Measurements from ENCODE around the gene HPCAL1.

Gene HPCAL1

DNA sequence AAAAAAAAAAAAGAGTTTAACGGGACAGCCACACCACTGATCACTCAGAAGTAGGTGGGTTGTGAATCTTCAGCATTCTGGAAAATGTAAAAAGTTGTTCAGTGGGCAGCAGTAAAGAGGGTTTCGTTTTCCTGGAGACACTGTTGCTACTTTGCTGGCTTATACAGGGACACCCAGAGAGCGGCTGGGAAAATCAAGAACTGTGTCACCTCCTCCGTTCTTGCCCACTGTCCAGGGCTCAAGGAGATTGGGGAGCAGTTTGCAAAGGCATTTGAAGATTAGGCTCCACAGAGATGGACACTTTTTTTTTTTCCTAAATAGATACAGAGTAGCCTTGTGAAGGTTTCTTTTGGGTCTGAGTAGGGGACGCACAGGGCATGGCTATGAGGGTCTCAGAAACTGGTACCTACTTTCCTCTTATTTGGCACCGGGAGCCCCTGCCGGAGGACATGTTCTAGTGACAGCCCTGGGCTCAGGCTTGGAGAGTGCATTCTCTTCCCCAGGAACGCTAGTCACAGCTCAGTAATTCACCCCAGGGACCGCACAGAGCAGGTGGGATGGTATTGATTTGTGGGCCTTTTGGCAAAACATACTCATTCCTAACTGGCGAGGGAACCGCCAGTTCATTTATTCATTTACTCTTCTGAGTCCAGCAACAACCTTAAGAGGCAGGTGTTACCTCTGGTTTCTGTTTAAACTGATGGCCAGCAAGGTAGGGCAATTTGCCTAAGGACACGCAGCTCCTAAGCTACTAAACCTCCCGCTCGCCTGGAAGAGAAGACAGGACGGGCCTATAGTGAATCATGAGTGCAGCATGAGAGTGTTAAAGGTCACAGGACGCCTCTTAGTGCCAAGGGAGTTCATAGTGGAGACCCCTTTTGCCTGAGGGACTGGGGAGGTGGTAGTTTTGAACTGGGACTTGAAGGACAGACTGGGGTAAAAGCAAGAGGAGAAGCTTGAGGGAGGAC lies 53.1 kb downstream of the HPCAL1 start:
- Mint-ChIP-seq H3K27me3 (no peaks in the 10 kb centered on the region), H3K4me1 (peaks cover 35 to 56% of the 10 kb centered on the region in 2 donors), H3K4me3 (no peak overlapping the region)

DNA sequence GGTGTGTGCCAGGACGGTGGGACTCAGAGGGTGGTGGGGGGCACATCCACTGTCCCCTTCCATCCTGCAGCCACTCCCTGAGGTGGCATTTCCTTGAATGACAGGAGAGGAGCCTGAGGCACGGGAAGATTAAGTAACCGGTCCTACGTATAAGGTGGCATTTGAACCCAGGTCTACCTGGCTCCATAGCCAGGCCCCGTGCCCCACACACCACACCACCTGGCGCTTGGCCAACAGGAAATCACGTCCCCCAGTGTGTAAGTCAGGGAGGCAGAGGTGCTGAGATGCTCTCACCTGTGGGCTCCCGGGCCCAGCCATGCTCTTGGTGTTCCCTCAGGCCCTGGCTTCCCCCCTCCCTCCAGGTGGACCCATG lies 53.7 kb downstream of the HPCAL1 start:
- H3K4me3 Mint-ChIP-seq: no peak overlapping the region
- DNase-seq (no peak), ATAC-seq (replicated peaks) (no peak)
- no peaks in the 10 kb centered on the region for H3K27me3 Mint-ChIP-seq
- H3K9me3 Mint-ChIP-seq: peaks cover 0 to 4% of the 10 kb centered on the region in 2 donors
- H3K4me1 Mint-ChIP-seq: peaks cover 30 to 52% of the 10 kb centered on the region in 2 donors
- H3K27ac Mint-ChIP-seq: no peak overlapping the region
- peaks cover 28 to 29% of the 10 kb centered on the region in 2 donors for H3K36me3 Mint-ChIP-seq

More for the DNA sequence above, 53.1 kb downstream of the HPCAL1 start:
- no peak for ATAC-seq (replicated peaks)
- no peak for DNase-seq
- Mint-ChIP-seq H3K27ac (no peak overlapping the region), H3K36me3 (peaks cover 27 to 32% of the 10 kb centered on the region in 2 donors), H3K9me3 (peaks cover 0 to 4% of the 10 kb centered on the region in 2 donors)

DNA sequence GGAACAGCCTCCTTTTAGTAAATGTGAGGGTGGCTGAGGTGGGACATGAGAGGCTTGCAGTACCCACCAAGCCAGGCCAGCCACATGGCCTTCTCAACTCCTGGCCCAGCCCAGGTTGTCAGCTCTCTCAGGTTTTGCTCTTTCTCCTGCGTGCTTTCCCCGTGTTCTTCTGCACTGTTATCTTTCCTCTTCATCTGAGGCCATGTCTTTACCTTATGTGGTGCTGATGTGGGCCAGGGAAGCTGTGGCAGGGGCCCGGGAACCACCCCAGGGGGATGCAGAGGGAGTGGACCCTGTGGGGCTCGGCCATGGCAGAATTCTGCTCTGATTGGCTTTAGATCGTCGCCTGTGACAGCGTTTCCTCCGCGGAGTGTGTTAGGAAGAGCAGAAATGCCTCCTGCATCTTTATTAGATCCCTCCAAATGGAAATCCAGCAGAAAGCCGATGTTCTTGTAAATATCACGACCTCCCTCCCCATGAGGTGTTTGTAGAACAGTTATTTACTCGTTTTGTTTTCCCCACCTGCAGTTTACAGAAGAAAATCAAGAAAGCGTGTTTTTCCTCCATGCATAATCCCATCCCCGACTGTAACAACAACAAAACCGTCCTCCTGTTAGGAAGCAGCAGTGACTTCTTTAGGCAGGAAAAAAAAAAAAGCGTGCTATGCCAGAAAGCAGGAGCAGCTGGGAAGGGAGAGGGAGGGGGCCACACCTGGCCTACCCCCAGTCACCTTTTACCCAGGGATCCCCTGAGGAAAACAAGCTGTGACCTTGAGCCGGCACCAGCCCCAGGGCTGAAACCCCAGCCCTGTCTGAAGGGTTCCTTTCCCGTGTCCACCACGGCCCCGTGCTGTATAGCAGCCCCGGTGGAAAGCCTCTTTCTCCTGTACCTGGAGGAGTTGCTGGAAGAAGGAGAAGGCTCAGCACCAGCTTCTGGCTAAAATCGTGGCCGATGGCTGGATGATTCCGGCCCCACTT lies 54.8 kb downstream of the HPCAL1 start:
- DNase-seq (no peak), ATAC-seq (replicated peaks) (no peak)
- H3K36me3 Mint-ChIP-seq: peaks cover 25 to 30% of the 10 kb centered on the region in 2 donors
- peaks cover 0 to 4% of the 10 kb centered on the region in 2 donors for H3K9me3 Mint-ChIP-seq
- H3K27ac Mint-ChIP-seq: no peak overlapping the region
- H3K4me3 Mint-ChIP-seq: no peak overlapping the region
- no peaks in the 10 kb centered on the region for H3K27me3 Mint-ChIP-seq
- peaks cover 28 to 47% of the 10 kb centered on the region in 2 donors for H3K4me1 Mint-ChIP-seq

DNA sequence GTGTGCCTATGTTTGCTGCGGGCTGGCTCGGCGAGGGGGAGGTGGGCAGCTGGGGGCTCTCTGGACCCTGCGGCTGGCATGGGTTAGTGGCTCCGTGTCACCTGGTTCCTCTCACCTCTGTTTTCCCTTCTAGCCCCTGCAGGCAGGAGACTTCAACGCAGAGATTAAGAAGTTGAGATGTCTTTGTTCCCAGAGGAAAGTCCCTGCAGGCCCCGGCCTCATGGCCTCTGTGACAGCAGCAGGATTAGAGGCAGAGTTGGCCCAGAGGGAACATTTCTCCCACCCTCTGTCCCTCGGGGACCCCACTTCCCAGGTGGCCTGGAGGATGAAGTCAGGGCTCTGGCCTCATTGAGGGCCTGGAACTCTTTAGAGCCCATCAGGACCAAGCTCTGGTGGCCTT lies 56.5 kb downstream of the HPCAL1 start:
- Mint-ChIP-seq H3K27me3 (no peaks in the 10 kb centered on the region), H3K4me3 (no peak overlapping the region), H3K27ac (no peak overlapping the region), H3K9me3 (peaks cover 0 to 4% of the 10 kb centered on the region in 2 donors), H3K36me3 (peaks cover 19 to 25% of the 10 kb centered on the region in 2 donors), H3K4me1 (peaks cover 24 to 50% of the 10 kb centered on the region in 2 donors)
- DNase-seq (no peak), ATAC-seq (replicated peaks) (no peak)

DNA sequence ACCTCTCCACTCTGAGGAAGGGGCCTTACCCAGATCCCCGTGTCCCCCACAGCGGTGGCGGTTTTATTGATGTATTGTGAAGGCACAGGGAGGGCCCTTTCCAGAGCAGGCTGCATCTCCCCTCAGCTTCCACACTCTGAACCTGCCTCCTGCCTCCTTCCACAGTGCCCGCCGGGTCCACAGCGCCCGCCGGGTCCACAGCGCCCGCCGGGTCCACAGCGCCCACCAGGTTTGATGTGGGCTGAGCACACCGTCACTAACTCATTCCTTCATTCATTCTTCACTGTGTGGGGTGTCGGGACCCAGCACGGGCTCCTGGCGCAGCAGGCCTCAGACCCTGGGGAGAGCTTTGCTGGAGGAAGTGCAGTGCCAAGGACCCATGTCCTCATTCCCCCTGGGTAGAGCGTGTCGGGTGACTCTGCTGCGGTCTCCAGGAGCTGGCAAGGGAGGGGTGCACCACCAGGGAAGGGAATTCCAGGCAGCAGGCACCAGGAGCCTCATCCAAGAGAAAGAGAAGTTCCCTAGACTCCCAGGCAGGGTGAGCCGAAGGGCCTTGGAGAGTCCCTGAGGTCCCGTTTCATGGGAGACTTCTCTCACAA lies 57.1 kb downstream of the HPCAL1 start:
- Mint-ChIP-seq H3K4me1 (peaks cover 24 to 49% of the 10 kb centered on the region in 2 donors), H3K4me3 (no peak overlapping the region), H3K36me3 (peaks cover 14 to 19% of the 10 kb centered on the region in 2 donors), H3K27ac (no peak overlapping the region), H3K27me3 (no peaks in the 10 kb centered on the region), H3K9me3 (peaks cover 0 to 1% of the 10 kb centered on the region in 2 donors)
- ATAC-seq (replicated peaks) (no peak), DNase-seq (no peak)

DNA sequence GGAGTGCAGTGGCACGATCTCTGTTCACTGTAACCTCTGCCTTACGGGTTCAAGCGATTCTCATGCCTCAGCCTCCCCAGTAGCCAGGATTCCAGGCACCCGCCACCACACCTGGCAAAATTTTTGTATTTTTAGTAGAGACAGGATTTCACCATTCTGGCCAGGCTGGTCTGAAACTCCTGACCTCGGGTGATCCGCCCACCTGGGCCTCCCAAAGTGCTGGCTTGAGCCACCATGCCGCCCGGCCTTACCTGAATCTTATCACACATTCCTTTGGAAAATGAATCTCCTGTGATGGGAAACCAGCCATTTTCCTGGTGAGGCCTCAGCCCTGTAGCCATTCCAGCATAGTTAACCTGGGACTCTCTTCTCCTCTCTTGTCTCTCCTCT lies 57.8 kb downstream of the HPCAL1 start:
- ATAC-seq (replicated peaks) (no peak), DNase-seq (no peak)
- Mint-ChIP-seq H3K27me3 (no peaks in the 10 kb centered on the region), H3K9me3 (no peaks in the 10 kb centered on the region), H3K4me3 (no peak overlapping the region), H3K27ac (no peak overlapping the region), H3K4me1 (peaks cover 26 to 50% of the 10 kb centered on the region in 2 donors), H3K36me3 (peaks cover 13 to 17% of the 10 kb centered on the region in 2 donors)

DNA sequence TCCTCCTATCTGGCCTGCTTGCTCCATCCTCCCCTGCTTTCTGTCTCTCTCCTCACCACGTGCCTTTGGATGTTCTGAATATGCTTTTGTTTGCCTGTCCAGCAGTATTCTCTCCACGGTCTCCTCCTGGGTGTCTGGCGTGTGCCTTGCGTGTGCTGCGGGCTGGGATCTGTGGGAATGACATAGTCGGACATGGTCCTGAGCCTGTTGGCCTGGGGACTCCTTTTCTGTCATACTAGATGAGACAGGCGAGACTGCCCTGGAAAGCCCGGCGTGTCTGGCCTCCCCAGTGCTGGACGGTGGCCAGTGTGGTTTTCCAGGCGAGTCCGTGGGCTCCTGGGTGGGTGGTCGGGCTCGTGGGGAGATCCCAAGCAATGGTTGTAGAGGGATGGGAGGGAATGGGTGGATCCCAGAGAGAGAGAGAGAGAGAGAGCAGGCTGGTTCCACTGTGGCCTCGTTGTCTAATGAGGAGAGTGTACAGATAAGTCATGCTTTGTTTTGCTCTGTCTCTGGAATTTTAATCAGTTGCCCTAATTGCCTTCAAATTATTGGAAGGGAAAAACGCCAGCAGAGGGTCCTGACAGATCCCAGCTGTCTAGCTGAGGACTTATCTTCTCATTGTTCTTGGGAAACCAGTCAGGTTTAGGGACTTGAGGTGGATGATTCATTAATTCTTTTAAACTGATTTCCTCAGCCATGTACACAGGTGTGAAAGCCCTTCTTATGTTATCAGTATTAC lies 58.3 kb downstream of the HPCAL1 start:
- Mint-ChIP-seq H3K4me3 (no peak overlapping the region), H3K36me3 (peaks cover 17% of the 10 kb centered on the region in 2 donors), H3K4me1 (peaks cover 22 to 44% of the 10 kb centered on the region in 2 donors), H3K27ac (no peak overlapping the region), H3K27me3 (no peaks in the 10 kb centered on the region), H3K9me3 (no peaks in the 10 kb centered on the region)
- ATAC-seq (replicated peaks) (no peak), DNase-seq (no peak)

DNA sequence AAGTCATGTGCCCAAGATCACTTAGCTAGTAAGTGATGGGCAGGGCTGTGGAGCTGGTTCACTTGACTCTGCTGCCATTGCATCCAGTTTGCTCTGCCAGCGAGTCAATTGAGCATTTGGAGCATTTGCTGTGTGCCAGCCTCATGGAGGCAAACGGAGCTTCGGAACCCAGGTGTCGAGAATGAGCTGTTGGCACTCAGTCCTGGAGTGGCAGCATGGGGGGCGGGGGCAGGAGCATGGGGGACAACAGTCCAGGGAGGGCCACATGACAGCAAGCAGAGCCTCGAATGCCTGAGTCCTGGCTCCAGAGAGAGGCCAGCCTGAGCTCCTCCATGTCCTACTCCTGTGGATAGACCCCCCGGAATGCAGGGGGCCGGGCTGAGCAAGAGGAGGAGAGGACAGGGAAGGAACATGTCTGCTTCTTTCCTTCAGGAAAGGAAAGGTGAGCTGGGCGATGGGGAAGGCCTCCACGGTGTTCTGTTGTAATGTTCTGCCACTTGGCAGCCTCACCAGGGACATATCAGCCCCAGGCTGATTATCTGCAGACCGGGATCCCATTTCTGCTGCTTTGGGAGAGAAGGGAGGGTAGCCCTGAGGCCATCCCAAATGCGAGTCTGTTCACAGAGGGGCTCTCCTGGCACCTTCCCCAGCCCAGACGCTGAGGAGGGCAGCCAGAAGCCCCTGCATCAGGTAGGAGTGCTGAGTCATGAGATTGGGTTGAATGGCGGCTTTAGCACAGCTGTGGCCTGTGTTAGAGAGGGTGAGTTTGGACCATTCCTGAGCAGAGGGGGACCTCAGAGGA lies 59.6 kb downstream of the HPCAL1 start:
- Mint-ChIP-seq H3K4me3 (no peak overlapping the region), H3K9me3 (no peaks in the 10 kb centered on the region), H3K27ac (no peak overlapping the region), H3K4me1 (peaks cover 20 to 43% of the 10 kb centered on the region in 2 donors), H3K27me3 (no peaks in the 10 kb centered on the region), H3K36me3 (peaks cover 17% of the 10 kb centered on the region in 2 donors)
- DNase-seq: no peak
- ATAC-seq (replicated peaks): no peak

DNA sequence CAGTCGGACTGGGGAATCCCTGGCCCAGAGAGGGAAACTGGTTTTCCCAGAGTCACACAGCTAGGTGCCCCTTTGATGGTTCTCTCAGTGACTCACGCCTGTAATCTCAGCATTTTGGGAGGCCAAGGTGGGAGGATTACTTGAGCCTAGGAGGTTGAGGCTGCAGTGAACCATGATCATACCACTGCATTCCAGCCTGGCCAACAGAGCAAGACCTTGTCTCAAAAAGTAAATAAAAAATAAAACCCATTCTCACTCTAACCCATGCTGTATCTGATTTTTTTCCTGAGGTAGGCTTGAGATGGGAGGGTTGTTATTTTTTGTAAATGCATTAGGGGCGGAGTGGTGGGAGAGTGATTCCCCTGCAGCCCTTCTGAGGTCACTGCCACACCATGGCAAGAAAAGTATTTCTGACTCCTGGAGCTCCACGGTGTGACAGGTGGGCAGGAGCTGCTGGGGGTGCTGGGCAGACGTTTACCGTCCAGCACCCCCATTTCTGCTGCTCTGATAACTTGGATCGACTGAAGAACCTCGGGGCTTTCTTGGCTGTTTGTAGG lies 60.3 kb downstream of the HPCAL1 start:
- DNase-seq (no peak), ATAC-seq (replicated peaks) (no peak)
- peaks cover 25 to 47% of the 10 kb centered on the region in 2 donors for H3K4me1 Mint-ChIP-seq
- H3K27ac Mint-ChIP-seq: no peak overlapping the region
- peaks cover 17% of the 10 kb centered on the region in 2 donors for H3K36me3 Mint-ChIP-seq
- no peaks in the 10 kb centered on the region for H3K27me3 Mint-ChIP-seq
- H3K9me3 Mint-ChIP-seq: no peaks in the 10 kb centered on the region
- no peak overlapping the region for H3K4me3 Mint-ChIP-seq

DNA sequence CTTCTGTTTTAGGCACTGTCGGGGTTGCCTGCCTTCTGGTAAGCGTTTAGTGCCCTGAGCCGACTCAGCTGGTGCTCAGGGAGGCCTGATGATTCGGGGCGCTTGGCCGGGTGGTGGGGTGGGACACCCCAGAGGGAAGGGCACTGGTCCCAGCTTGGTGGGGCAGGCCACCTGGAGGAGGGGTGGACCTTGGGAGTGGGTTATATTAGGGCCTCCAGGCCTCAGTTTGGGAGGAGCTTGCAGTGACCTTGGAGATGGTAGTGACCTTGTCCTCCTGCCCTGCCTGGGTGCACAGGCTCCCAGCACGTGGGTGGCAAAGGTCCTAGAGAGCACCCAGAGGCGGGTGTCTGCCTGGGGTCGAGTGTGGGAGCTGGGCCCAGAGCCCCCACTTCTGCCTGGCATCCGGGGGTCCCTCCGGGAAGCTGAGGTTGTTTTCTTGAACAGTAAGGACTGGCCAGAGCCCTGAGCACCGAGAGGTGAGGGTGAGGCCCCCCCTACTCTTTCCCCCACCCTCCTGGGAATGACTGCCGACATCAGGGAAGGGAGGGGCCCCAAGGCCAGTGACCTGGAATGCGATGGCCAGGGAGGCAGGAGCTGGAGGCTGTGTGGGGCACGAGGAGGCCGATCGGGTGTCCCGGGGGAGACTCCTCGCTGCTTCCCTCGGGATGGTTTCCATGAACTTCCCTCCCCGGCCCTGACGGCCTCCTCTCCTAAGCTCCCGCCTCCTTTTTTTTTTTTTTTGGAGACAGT lies 61.3 kb downstream of the HPCAL1 start:
- ATAC-seq (replicated peaks) (no peak), DNase-seq (no peak)
- no peak overlapping the region for H3K4me3 Mint-ChIP-seq
- H3K36me3 Mint-ChIP-seq: peaks cover 11 to 16% of the 10 kb centered on the region in 2 donors
- H3K27me3 Mint-ChIP-seq: no peaks in the 10 kb centered on the region
- peaks cover 25 to 42% of the 10 kb centered on the region in 2 donors for H3K4me1 Mint-ChIP-seq
- no peaks in the 10 kb centered on the region for H3K9me3 Mint-ChIP-seq
- no peak overlapping the region for H3K27ac Mint-ChIP-seq

DNA sequence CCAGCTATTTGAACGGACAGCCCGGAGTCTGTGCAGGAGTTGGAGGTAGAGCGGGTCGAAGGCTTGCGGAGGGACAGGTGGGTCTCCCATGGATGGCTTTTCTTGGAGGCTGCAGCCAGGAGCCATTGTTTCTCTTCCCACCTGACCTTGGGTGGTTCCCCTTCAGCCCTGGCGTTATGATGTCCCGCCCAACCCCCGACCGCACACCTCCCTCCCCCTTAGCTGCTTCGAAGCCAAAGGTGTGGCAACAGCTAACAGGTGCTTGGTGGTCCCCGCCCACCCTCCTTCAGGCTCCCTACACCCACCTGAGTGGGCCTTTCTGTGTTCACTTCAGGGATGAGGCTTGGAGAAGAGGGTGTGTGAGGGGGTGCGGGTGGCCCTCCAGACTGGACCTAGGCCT lies 62.7 kb downstream of the HPCAL1 start:
- no peaks in the 10 kb centered on the region for H3K9me3 Mint-ChIP-seq
- DNase-seq (no peak), ATAC-seq (replicated peaks) (no peak)
- H3K36me3 Mint-ChIP-seq: peaks cover 10% of the 10 kb centered on the region in 2 donors
- H3K4me1 Mint-ChIP-seq: peaks cover 32 to 56% of the 10 kb centered on the region in 2 donors
- no peak overlapping the region for H3K4me3 Mint-ChIP-seq
- H3K27me3 Mint-ChIP-seq: no peaks in the 10 kb centered on the region
- H3K27ac Mint-ChIP-seq: no peak overlapping the region

DNA sequence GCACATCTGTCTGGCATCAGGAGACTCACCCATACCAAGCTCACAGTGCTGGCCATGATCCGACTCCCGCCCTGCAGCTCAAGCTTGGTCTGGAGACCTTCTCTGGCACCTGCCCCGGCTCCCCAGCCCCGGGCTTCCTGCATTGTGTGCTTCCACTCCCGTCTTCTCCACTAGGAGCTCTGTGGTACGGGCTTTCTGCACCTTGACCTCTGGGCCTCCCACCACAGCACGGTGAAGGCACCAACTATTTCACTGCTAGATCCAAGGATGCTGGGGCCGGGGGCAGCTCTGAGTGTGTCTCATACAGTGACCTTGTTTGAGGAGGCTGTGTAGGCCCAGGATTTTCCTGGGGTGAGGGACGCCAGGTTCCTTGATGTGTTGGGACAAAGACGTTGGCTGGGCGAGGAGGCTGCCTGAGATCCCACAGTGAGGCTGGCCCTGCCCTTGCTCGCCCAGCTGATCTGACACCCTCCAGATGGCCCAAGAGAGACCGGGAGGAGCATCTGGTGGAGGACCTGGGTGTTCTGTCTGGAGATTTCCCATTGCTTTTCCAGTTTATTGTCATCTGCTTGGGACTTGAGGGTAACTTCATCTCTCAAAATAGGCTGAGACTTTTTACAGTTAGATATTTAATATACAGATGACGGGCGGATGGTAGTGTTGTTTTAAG lies 64.0 kb downstream of the HPCAL1 start:
- Mint-ChIP-seq H3K4me1 (peaks cover 31 to 57% of the 10 kb centered on the region in 2 donors), H3K9me3 (no peaks in the 10 kb centered on the region), H3K27me3 (no peaks in the 10 kb centered on the region), H3K27ac (no peak overlapping the region), H3K36me3 (peaks cover 6 to 8% of the 10 kb centered on the region in 2 donors), H3K4me3 (no peak overlapping the region)
- ATAC-seq (replicated peaks): no peak
- no peak for DNase-seq
